Colonic mucosa (tissue), 4 donors: ENCODE measurements around the gene EHD1. TPM values are rescaled to one million over a fixed set of nuclear protein-coding genes. Genes with fewer than 3 reads are reported as not detected.

Experiments used
- DNase-seq: peaks from one replicate; pipeline ENCODE4 v3.0.0-alpha.2; 2020
- H3K27ac ChIP-seq: fragments of 200-600 bp; one replicate; pipeline ENCODE4 v1.8.0; 2021
- H3K27me3 ChIP-seq: fragments of 200-600 bp; one replicate; pipeline ENCODE4 v1.8.0; 2021
- H3K36me3 ChIP-seq: fragments of 200-600 bp; one replicate; pipeline ENCODE4 v1.8.0; 2021
- H3K4me1 ChIP-seq: fragments of 200-600 bp; one replicate; pipeline ENCODE4 v1.8.0; 2021; ENCODE audit warnings: mild to moderate bottlenecking
- H3K4me3 ChIP-seq: fragments of 200-600 bp; one replicate; pipeline ENCODE4 v1.8.0; 2021
- H3K9ac ChIP-seq, 2 donors: one replicate each; pipeline ENCODE4 v1.7.0; 2013; ENCODE audit warnings: control low read depth in 2 of 2, low read depth in 2 of 2, low read length in 2 of 2
- H3K9me3 ChIP-seq: fragments of 200-600 bp; one replicate; pipeline ENCODE4 v1.8.0; 2021
- intact Hi-C: fragments of 100-400 bp; cut with DNase I; formaldehyde crosslinking; loops from one replicate; pipeline ENCODE4 v1.14.1; 2022
- total RNA-seq, 2 donors: library from RNA; stranded (reverse); fragmentation: NEBNext Ultra II Directional in 1 of 2; extraction: Animal tissue kit (Norgen Biotek cat#: 25700) in 1 of 2; gene quantifications; one replicate each; pipeline ENCODE4 v1.2.1, GENCODE V29; 2021
- TF ChIP-seq, protein P1 (sequence below): fragments of 200-600 bp; IDR thresholded peaks from one replicate; pipeline ENCODE4 v1.8.0; 2022; ENCODE audit warnings: antibody characterized with exemption, mild to moderate bottlenecking
- donor health status: healthy.
- donor health status: DM: no; HTN: no; CAD: no.
- donor health status: DM: no; HTN: no; CAD: no.

Gene EHD1
- total RNA-seq, 2 donors from 2014 or later, result 66.5 to 72.3 TPM

- intact Hi-C loops, result no loop called here
- no peak overlapping the region for H3K4me3 ChIP-seq
- peaks cover 9% of the 10 kb centered on the region for H3K36me3 ChIP-seq
- DNase-seq, result no peak
- H3K27ac ChIP-seq, result no peak overlapping the region
- no peak overlapping the region for H3K9ac ChIP-seq
- no peaks in the 10 kb centered on the region for H3K27me3 ChIP-seq
- H3K9me3 ChIP-seq, result no peaks in the 10 kb centered on the region
- TF ChIP-seq, protein P1, sequence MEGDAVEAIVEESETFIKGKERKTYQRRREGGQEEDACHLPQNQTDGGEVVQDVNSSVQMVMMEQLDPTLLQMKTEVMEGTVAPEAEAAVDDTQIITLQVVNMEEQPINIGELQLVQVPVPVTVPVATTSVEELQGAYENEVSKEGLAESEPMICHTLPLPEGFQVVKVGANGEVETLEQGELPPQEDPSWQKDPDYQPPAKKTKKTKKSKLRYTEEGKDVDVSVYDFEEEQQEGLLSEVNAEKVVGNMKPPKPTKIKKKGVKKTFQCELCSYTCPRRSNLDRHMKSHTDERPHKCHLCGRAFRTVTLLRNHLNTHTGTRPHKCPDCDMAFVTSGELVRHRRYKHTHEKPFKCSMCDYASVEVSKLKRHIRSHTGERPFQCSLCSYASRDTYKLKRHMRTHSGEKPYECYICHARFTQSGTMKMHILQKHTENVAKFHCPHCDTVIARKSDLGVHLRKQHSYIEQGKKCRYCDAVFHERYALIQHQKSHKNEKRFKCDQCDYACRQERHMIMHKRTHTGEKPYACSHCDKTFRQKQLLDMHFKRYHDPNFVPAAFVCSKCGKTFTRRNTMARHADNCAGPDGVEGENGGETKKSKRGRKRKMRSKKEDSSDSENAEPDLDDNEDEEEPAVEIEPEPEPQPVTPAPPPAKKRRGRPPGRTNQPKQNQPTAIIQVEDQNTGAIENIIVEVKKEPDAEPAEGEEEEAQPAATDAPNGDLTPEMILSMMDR, result no peak
- H3K4me1 ChIP-seq, result no peaks in the 10 kb centered on the region
These were observed 30.3 kb upstream of the EHD1 start for GRCh38 chr11:64908766-64909165.

DNA sequence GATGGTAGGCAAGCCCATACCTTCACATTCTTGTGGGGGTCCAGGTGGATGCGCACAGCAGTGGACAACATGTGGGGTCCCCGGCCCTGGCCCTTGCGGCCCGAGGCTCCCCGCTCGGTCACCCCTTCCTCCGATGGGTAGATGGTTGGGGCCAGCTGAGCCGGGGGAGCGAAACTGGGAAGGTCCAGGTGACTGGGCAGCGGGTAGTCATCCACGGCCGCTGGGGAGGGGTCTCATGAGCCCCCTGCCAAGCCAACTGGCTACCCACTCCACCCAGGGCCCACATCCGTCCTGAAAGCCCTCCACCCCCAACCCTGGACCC lies 27.9 kb upstream of the EHD1 start:
- H3K9me3 ChIP-seq, result no peaks in the 10 kb centered on the region
- no peak for DNase-seq
- intact Hi-C loops, result no loop called here
- H3K4me1 ChIP-seq, result no peaks in the 10 kb centered on the region
- no peaks in the 10 kb centered on the region for H3K27me3 ChIP-seq
- H3K9ac ChIP-seq, result no peak overlapping the region
- no peak overlapping the region for H3K4me3 ChIP-seq
- peaks cover 9% of the 10 kb centered on the region for H3K36me3 ChIP-seq
- TF ChIP-seq, protein P1, result no peak
- no peak overlapping the region for H3K27ac ChIP-seq

DNA sequence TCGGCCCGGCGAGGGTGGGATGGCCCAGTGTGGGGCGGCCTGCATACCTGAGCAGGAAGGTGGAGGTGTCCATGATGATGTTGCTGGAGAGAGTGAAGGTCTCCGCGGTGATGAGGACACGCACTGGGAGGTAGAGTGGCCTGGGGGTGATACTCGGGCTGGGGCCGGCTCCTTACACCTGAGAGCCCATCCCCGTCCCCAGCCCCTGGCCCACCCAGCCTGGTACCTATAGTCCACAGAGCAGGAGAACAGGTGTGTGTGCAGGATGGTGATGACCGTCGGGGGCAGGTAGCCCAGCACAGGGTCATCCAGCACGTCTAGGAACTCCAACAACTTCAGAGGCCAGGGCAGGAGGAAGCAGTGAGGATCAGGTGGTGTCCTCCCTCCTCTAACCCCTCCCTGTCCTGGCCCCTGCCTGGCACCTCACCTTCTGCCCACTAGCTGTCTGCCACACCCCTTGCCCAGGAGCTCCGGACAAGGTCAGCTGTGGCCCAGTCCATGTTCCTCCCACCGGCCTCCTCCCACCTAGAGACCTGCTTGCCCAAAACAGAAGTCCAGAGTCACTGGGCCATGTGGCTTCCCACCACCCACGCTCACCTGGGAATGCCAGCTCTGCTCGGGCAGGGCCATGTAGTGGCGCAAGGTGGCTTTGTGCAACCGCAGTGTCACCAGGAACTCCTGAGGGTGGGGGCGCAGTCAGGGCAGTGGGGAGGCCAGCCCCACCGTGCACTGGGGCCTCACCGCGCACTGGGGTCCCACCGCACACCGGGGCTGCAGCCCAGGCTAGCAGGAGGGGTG lies 27.3 kb upstream of the EHD1 start:
- intact Hi-C loops, result no loop called here
- Histone ChIP-seq H3K36me3 (peaks cover 9% of the 10 kb centered on the region), H3K4me3 (no peak overlapping the region), H3K9me3 (no peaks in the 10 kb centered on the region), H3K9ac (no peak overlapping the region), H3K4me1 (no peaks in the 10 kb centered on the region), H3K27me3 (no peaks in the 10 kb centered on the region), H3K27ac (no peak overlapping the region)
- DNase-seq, result no peak
- TF ChIP-seq, protein P1, result no peak

- intact Hi-C loops, result no loop called here
- Histone ChIP-seq H3K9me3 (no peaks in the 10 kb centered on the region), H3K9ac (no peak overlapping the region), H3K4me3 (no peak overlapping the region), H3K36me3 (peaks cover 5% of the 10 kb centered on the region), H3K4me1 (no peaks in the 10 kb centered on the region), H3K27ac (no peak overlapping the region), H3K27me3 (no peaks in the 10 kb centered on the region)
- TF ChIP-seq, protein P1, result no peak
- DNase-seq, result no peak
These were observed 24.9 kb upstream of the EHD1 start for GRCh38 chr11:64903291-64903833.

- no peak for DNase-seq
- intact Hi-C loops, result no loop called here
- Histone ChIP-seq H3K27ac (no peak overlapping the region), H3K9ac (no peak overlapping the region), H3K4me1 (no peaks in the 10 kb centered on the region), H3K4me3 (no peak overlapping the region), H3K9me3 (no peaks in the 10 kb centered on the region), H3K27me3 (no peaks in the 10 kb centered on the region), H3K36me3 (peaks cover 5% of the 10 kb centered on the region)
- TF ChIP-seq, protein P1, result no peak
These were observed 23.9 kb upstream of the EHD1 start for GRCh38 chr11:64902102-64902900.
